Ammon's horn (tissue), 1 donor: Measurements from ENCODE around the gene ASB13.
"Not testable (repeated sequence)": the region's sequence is repeated elsewhere in the genome, so short reads cannot be mapped to it uniquely, and the experiment has no call there.

Source experiments
- DNase-seq: peaks from one replicate; pipeline ENCODE4 v3.0.0-alpha.2; 2016; ENCODE audit warnings: low spot score

ASB13 gene

GRCh38 chr10:5604961-5605360 lies 61.4 kb downstream of the ASB13 start:
- no peak for DNase-seq

DNA sequence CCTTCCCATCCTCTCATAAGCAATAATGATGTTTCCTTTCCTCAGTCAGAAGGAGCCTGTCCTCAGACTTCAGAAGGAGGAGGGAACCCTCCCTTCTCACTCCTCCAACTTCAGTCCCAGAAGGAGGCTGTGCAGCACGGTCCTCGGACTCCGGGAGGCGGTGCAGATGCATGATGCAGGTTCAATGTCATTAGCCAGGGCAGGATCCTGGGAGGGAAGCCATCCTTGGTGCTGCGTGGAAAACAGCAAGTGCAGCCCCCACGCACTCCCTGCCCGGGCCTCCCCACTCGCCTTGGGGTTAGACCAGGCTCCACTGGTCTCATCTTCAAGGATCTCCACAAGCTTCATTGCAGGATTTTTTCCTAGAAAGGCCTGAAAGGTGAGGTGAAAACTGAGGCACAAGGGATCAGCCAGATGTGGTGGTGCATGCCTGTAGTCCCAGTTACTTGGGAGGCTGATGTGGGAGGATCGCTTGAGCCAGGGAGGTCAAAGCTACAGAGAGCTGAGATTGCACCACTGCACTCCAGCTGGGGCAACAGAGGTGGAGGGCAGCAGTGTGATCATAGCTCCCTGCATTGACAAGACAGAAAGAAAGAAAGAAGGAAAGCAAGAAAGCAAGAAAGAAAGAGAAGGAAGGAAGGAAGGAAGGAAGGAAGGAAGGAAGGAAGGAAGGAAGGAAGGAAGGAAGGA lies 62.0 kb downstream of the ASB13 start:
- no peak for DNase-seq

GRCh38 chr10:5603848-5604170 lies 62.6 kb downstream of the ASB13 start:
- no peak for DNase-seq

- no peak for DNase-seq
These were observed 63.1 kb downstream of the ASB13 start for GRCh38 chr10:5603091-5603847.

DNA sequence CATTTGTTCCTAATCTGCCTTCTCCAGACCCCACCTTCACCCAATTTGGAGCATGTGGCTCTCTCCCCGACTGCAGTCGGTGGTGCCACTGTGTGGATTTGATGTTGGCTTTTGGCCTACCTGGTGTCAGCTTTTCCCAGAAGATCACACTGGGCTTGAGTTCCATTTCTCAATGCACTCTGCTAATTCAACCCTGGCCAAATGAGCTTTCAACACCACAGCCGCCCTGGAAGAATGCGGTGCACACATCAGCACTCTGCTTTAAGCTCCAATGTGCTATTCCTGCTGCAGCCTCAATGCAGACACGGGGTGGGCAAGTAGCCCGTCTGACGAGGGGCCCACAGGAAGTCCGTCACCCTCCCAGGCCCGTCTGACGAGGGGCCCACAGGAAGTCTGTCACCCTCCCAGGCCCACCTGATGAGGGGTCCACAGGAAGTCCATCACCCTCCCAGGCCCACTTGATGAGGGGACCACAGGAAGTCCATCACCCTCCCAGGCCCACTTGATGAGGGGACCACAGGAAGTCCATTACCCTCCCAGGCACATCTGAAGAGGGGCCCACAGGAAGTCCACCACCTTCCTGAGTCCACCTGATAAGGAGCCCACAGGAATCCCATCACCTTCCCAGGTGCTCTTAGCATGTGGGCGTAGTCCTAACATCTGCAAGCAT lies 64.4 kb downstream of the ASB13 start:
- no peak for DNase-seq

DNA sequence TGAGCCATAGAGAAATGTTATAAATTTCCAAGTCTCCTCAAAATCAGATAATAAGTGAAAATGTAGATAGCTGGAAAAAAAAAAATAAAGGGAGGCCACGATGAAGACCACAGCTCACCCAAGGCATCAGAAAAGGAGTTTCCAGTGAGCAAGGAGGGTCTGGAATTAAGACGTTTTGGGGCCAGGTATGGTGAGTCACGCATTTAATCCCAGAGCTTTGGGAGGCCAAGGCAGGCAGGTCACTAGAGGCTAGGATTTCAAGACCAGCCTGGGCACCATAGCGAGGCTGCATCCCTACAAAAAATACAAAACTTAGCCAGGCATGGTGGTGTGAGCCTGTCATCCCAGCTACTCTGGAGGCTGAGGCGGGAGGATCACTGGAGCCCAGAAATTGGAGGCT lies 65.5 kb downstream of the ASB13 start:
- DNase-seq: no peak

DNA sequence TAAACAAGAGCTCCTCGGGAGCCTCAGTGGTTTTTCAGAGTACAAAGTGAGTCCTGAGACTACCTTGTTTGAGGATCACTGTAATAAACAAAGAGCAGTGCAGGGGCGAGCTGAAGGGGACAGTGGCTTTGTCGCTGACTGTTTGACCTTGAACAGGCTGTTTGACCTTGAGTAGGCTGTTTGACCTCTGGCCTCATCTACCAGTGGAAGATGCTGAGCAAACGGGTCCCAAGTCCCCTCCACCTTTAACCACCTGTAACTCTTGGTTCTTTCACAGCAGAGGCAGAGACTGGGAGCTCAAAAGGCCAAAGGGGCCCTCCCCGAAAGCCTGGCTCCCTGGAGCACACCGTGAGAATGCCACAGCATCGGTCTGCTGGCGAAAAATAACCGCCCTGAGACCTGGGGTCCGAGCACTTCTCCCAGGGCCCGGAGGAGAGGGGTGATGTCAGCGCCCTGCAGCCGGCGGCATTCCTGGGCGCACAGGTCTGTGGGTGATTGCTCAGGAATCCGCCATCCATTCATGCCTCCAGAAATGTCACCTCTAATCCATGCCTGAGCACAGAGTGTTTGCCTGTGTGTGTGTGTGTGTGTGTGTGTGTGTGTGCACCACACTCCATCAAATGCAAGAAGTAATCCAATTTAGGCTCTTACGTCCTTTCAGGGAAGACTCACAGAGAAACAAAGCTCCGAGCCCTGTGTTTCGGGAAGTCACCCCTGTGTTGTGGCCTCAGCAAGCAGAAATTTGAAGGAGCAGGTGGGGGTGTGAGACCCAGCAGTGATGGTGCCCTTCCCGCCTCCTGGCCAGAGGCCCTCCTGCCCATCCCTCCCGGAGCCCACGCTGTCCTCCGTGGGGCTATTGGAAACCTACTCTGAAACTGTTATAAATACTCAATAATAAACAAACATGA lies 66.5 kb downstream of the ASB13 start:
- no peak for DNase-seq

DNA sequence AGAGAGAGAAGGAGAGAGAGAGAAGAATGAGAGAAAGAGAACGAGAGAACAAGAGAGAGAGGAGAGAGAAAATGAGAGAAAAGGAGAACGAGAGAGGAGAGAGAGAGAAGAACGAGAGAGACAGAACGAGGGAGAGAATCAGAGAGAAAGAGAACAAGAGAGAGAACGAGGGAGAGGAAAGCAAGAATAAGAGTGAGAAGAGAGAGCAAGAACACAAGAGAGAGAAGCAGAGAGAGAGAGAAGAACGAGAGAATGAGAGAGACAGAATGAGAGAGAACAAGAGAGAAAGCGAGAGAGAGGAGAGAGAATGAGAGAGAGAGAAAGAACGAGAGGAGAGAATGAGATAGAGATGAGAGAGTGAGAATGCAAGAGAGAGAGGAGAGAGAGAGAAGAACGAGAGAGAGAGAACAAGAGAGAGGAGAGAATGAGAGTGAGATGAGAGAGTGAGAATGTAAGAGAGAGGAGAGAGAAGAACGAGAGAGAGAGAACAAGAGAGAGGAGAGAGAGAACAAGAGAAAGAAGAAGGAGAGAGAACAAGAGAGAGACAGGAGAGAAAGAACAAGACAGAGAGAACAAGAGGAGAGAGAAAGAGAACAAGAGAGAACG lies 68.2 kb downstream of the ASB13 start:
- DNase-seq: no peak

- no peak for DNase-seq
These were observed 69.6 kb downstream of the ASB13 start for GRCh38 chr10:5596611-5597341.

DNA sequence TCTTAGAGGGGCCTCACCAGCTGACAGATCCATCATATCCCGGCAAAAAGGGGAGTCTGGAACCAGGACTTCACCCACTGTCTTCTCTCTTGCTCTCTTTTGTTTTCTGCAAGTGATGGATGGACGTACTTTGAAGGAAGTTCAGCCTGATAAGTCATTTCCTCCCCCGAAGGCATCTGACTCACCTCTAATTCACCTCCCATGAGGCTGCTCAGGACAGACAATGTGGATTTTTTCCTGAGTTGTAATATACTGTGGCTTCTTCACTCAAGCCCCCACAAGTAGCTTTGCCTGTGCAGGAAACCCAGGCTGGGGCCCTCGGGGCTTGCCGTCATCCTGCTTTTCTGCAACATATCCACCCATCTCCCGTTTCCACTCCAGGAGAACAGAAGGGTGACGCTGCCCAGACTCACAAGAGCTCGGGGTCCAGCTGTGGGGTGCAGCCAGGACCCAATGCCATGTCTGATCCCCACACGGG lies 70.4 kb downstream of the ASB13 start:
- DNase-seq: no peak

DNA sequence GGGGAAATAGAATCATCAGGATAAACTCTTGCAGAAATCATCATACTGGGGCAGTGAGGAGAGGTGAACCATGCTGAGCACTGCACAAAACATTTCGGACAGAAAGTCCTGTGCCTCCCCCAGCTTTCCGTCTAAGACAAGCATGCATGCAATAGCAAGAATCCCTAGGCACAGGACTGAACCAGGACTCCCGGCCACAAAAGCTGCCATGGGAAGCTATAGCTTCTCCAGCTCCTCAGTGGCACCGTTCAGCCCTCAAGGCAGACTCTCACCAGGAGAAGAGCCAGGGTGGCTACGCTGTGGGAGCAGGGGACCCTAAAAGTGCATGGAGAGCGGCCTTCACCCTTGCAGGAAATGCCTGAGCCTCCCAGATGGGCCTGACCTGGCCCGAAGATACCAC lies 70.8 kb downstream of the ASB13 start:
- no peak for DNase-seq

GRCh38 chr10:5595095-5595494 lies 71.3 kb downstream of the ASB13 start:
- no peak for DNase-seq

DNA sequence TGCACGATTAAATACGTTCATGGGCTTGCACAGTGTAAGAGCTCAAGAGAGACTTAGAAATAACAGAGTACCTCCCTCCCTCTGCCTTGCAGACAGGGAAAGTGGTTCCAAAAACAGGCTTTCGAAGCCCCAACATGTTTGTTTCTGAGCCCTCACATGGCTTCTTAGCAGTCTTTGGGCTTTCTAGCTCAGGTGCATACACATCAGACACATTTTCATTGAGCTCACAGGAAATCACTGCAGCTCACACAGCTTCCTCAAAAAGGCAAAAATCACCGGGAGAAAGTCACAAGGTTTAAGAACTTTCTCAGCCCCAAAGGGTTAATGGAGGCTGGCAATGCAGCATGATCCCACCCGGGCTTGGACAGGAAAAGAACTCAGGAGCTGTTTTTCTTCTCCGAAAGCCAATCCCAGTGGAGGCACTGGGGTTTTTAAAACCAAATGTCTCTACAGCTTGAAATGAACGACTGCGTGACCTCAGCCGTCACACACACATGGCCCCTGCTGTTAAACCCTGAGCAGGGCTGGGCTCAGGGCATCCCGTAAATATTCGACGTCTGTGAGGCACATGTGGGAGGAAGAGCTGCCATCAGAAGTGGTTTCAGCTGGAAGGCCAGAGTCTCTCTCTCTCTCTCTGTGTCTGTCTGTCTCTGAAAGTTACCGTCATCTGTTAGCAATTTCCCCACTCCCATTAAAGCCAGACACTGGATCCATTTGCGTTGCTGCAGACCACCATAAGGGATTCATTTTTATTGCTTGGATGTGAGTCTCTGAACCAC lies 71.9 kb downstream of the ASB13 start:
- DNase-seq: no peak

GRCh38 chr10:5593347-5593746 lies 73.0 kb downstream of the ASB13 start:
- DNase-seq: not testable (repeated sequence)

DNA sequence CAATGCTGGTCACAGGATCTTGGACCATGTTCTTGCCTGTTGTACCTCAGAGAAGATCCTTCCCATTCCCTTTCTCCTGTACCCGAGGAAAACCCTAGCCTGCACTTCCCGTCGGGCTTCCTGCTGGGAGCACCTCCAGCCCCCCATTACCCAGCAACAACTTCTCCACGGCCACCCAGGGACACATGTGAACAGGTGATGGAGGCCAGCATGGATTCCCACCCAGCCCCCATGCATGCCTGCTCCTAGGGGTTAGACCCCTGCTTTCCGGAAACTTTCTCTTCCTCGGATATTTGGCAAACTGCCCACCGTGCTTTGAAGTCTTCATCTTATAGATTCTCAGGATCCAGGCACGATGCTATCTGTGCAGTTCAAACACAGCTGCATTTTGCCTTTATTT lies 74.3 kb downstream of the ASB13 start:
- DNase-seq: no peak

DNA sequence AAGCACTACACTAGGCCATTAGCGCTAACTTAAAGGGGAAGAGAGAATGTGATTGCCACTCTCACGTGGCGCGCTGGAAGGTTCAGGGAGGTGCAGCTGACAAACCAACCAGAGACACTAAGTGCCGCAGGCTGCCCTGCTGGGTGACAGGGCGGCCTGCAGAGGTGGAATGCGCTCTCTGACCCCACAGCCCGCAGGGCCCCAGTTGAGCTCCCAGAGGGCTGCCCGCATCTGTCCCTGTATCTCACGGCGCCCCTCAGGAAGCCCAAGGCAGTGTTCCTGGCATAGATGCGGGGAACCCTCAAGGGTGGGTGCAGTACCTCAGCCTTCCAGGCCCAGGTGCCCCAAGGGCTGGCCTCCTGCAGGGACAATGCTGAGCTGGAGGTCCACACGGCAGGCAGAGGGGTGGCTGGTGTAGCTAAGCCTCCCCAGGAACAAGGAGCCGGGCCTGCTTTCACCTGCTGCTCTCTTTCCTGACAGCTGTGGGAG lies 75.0 kb downstream of the ASB13 start:
- DNase-seq: no peak

DNA sequence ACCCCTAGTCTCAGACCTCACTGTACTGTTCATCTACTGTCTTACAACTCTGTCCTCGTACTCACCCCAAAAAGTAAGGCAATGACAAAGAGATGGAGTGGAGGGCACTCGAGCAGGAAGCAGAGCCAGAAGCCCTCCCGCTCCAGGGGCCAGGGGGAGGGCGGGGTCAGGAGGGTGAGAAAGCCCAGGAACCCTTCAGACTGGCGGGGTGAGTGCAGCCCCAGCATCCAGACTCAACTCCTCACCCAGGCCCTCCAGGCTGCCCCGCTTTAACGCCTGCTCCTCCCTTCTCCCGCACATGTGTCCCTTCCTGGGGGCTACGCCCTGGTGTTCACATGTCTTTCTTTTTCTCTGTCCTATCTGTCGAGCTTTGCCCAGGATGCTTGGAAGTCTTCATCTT lies 75.6 kb downstream of the ASB13 start:
- DNase-seq: no peak

DNA sequence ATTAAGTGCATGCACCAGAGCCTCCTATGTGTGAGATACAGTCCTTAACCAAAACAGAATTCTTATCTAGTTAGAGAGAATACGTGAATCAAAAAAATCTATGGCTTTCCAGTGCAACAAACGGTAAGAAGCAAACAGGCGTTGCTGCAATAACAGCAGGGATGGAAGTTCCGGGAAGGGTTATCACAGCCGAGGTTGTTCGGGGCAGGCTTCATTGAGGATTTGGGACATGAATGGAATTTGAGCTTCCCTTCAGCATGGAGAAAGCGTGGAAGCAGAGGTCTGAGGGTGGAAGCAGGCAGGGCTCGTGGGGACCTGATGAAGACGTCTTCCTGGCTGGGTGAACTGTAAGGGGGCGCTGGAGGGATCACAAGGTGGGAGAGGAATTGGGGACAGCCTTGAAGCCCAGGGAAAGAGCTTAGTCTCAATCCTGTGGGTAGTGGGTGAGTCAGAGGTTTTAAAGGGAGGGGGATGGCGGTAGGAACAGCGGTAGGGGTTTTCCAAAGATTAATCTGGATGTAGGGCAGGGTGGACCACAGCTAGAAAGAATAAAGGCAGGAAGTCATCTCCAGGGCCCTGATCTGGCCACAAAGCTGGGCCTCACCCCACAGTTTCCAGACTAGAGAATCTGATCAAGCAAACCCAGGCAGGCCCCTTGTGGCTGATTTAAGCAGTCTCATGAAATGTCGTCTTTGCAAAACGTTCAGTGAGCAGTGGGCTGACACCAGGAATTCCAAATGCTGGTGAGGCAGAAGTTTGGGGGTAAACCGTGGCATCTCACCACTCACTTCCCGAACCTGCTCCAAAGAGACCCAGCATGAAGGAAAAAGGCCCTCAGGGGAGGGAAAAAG lies 76.5 kb downstream of the ASB13 start:
- no peak for DNase-seq

GRCh38 chr10:5589011-5589660 lies 77.3 kb downstream of the ASB13 start:
- no peak for DNase-seq
